ENCODE results near the gene CORT. TPM values are rescaled to one million over a fixed set of nuclear protein-coding genes. Genes with fewer than 3 reads are reported as not detected.
"Not testable (repeated sequence)": the region's sequence is repeated elsewhere in the genome, so short reads cannot be mapped to it uniquely, and the experiment has no call there.

CORT gene
- total and polyA plus RNA-seq, 9 donors = 0.11 to 0.51 (median 0.42) TPM; not detected in 4

DNA sequence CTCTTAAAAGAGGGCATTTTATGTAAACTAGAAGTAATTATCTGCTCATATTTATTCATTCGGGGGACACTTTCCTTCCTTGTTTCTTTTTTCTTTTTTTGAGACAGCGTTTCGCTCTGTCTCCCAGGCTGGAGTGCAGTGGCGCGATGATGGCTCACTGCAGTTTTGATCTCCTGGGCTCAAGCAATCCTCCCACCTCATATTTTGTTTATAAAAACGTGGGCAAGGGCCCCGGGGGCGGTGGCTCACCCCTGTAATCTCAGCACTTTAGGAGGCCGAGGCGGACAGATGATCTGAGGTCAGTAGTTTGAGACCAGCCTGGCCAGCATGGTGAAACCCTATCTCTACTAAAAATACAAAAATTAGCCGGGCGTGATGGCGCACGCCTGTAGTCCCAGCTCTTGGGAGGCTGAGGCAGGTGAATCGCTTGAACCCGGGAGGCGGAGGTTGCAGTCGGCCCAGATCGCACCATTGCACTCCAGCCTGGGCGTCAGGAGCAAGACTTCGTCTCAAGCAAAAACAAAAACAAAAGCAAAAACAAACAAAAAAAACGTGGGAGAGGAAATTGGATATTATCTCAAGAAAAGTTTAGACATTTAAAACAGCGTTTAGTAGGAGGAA lies 23.4 kb downstream of the CORT start:
- no peaks in the 10 kb centered on the region for H3K9me3 ChIP-seq
- no peaks in the 10 kb centered on the region for H3K36me3 ChIP-seq
- H3K4me3 ChIP-seq = no peak overlapping the region
- WGBS, 3 donors = 53 to 80% (median 61%) methylated on average over 23 of the region's 23 CpGs
- intact Hi-C loops (cut with DNase I) = no loop called here
- H3K27me3 ChIP-seq = no peaks in the 10 kb centered on the region
- no peak for DNase-seq
- peaks cover 7% of the 10 kb centered on the region for H3K4me1 ChIP-seq (ENCODE audit: insufficient read depth)
- H3K27ac ChIP-seq = no peak overlapping the region
- TF ChIP-seq, protein P1, sequence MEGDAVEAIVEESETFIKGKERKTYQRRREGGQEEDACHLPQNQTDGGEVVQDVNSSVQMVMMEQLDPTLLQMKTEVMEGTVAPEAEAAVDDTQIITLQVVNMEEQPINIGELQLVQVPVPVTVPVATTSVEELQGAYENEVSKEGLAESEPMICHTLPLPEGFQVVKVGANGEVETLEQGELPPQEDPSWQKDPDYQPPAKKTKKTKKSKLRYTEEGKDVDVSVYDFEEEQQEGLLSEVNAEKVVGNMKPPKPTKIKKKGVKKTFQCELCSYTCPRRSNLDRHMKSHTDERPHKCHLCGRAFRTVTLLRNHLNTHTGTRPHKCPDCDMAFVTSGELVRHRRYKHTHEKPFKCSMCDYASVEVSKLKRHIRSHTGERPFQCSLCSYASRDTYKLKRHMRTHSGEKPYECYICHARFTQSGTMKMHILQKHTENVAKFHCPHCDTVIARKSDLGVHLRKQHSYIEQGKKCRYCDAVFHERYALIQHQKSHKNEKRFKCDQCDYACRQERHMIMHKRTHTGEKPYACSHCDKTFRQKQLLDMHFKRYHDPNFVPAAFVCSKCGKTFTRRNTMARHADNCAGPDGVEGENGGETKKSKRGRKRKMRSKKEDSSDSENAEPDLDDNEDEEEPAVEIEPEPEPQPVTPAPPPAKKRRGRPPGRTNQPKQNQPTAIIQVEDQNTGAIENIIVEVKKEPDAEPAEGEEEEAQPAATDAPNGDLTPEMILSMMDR (IDR thresholded peaks at IDR 0.05) = no peak
- TF ChIP-seq EP300 (IDR thresholded peaks at IDR 0.05) (no peak), POLR2A (IDR thresholded peaks at IDR 0.05) (no peak)

DNA sequence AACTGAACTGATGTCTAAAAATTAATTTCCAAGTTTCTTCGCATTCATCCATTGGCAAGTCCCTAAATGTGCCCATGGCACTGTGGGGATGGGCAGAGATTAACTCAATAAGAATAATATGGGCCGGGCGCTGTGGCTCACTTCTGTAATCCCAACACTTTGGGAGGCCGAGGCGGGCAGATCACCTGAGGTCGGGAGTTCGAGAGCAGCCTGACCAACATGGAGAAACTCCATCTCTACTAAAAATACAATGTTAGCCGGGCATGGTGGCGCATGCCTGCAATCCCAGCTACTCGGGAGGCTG lies 24.4 kb downstream of the CORT start:
- H3K9me3 ChIP-seq; intact Hi-C loops (cut with DNase I); H3K27me3 ChIP-seq; H3K4me1 ChIP-seq (ENCODE audit: insufficient read depth); H3K36me3 ChIP-seq; H3K27ac ChIP-seq: not testable (repeated sequence)
- WGBS, 3 donors = 77 to 86% (median 84%) methylated on average over 10 of the region's 10 CpGs
- DNase-seq = peak in 1 of 5 donors; percentile 33
- peak overlapping the region; percentile 90 for H3K4me3 ChIP-seq

DNA sequence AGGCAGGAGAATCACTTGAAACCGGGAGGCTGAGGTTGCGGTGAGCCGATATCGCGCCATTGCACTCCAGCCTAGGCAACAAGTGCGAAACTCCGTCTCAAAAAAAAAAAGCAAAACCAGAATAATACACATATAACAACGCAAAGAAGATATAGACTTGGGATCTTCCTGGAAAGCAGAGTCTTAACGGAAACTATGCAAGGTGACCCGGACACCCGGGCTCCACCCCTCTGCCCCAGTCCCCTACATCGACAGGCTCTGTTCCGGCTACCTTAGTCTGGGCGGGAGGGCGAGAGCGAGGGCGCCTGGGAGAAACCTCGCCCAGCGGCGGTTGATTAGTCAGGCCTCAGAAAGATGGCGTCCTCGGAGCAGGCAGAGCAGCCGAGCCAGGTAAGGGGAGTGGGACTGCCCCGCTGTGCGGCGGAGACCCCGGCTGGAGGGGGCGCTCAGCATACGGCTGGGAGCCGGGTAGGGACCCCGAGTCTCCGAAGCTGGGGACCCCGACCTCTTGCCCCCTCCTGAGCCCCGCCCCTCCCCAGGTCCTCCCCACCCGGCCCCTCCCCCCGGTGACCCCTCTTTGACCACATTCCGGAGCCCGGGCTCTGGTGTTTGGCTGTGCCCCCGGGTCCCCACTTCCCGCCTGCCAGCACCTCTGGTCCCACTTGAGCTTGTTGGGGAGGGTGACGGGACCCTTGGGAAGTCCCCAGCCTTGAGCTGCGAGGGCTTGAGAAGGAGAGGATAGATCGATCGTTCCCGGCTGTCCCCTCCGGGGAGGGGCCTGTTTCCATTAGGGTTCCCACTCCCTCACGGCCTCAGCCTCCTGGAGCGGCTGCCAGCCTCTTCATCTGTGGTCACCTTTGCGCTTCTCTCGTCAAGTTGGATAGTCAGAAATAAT lies 25.0 kb downstream of the CORT start, which contains the start of gene PEX14:
TSS of gene PEX14 (plus strand) at position 338 of the 895 bp plus-strand sequence. CDS start at position 355, 17 bp downstream.
- DNase-seq = peak; percentile 70 to 87 (median 79)
- Histone ChIP-seq H3K27me3 (no peaks in the 10 kb centered on the region), H3K4me3 (peak within 1 kb of the TSS; percentile 90), H3K36me3 (no peaks in the 10 kb centered on the region), H3K27ac (peak within 1 kb of the TSS; percentile 30 to 70), H3K9me3 (no peaks in the 10 kb centered on the region), H3K4me1 (ENCODE audit: insufficient read depth) (peaks cover 7% of the 10 kb centered on the region)
- TF ChIP-seq EP300 (IDR thresholded peaks at IDR 0.05) = no peak
- peak; percentile 40 for TF ChIP-seq POLR2A (IDR thresholded peaks at IDR 0.05)
- TF ChIP-seq, protein P1 (IDR thresholded peaks at IDR 0.05) = no peak
- intact Hi-C loops (cut with DNase I) = no loop called here
- WGBS, 3 donors = 6 to 11% (median 9%) methylated on average over 42 to 50 of the region's 50 CpGs

DNA sequence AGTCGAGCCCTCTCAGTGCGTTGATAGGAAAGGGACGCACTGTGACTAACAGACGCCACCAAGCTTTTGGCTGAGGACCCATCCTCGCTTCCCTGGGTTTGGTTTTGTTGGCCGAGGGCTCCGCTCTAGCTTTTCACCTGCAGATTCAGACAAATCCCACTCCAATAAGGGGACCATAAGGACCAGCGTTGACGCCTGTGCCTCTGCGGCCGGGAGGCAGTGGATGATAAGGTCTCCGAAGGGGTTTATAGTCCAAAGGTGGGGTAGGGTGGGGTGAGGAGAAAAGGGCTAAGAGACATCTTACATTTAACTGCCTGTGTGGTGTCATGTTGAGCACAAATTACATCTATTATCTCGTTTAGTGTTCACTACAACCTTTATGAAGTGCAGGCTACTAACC lies 25.7 kb downstream of the CORT start:
- H3K36me3 ChIP-seq = no peaks in the 10 kb centered on the region
- intact Hi-C loops (cut with DNase I) = no loop called here
- peak overlapping the region; percentile 90 for H3K4me3 ChIP-seq
- DNase-seq = no peak
- peak overlapping the region in 1 of 2 donors; percentile 70 for H3K27ac ChIP-seq
- H3K9me3 ChIP-seq = no peaks in the 10 kb centered on the region
- H3K4me1 ChIP-seq (ENCODE audit: insufficient read depth) = peaks cover 7% of the 10 kb centered on the region
- WGBS, 3 donors = 1 to 2% (median 2%) methylated on average over 13 of the region's 13 CpGs
- H3K27me3 ChIP-seq = no peaks in the 10 kb centered on the region
- TF ChIP-seq EP300 (IDR thresholded peaks at IDR 0.05) (no peak), POLR2A (IDR thresholded peaks at IDR 0.05) (no peak)
- TF ChIP-seq, protein P1 (IDR thresholded peaks at IDR 0.05) = no peak

DNA sequence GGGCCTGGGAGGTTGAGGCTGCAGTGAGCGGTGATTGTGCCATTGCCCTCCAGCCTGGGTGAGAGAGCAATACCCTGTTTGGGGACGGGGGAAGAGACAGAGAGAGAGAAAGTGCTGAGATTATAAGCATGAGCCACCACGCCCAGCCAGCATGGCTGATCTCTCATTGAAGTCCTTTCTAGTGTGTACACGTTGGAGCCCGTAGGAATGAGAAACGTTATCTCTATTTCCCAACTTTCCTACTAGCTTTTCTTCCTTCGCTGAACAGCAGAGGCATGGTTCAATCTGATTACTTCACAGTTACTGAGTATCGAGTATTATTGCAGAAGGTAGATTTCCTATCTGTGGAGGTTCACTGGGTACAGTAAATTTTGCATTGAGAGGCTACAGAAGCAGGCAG lies 29.5 kb downstream of the CORT start:
- 72 to 78% (median 77%) methylated on average over 8 of the region's 8 CpGs for WGBS, 3 donors
- no peak overlapping the region for H3K4me3 ChIP-seq
- intact Hi-C loops (cut with DNase I) = no loop called here
- no peak for DNase-seq
- no peaks in the 10 kb centered on the region for H3K36me3 ChIP-seq
- no peak overlapping the region for H3K27ac ChIP-seq
- TF ChIP-seq EP300 (IDR thresholded peaks at IDR 0.05) (no peak), POLR2A (IDR thresholded peaks at IDR 0.05) (no peak)
- TF ChIP-seq, protein P1 (IDR thresholded peaks at IDR 0.05) = no peak
- H3K4me1 ChIP-seq (ENCODE audit: insufficient read depth) = peaks cover 5% of the 10 kb centered on the region
- no peaks in the 10 kb centered on the region for H3K9me3 ChIP-seq
- H3K27me3 ChIP-seq = no peaks in the 10 kb centered on the region
